ENCODE data around the gene MRGPRD.

DNA sequence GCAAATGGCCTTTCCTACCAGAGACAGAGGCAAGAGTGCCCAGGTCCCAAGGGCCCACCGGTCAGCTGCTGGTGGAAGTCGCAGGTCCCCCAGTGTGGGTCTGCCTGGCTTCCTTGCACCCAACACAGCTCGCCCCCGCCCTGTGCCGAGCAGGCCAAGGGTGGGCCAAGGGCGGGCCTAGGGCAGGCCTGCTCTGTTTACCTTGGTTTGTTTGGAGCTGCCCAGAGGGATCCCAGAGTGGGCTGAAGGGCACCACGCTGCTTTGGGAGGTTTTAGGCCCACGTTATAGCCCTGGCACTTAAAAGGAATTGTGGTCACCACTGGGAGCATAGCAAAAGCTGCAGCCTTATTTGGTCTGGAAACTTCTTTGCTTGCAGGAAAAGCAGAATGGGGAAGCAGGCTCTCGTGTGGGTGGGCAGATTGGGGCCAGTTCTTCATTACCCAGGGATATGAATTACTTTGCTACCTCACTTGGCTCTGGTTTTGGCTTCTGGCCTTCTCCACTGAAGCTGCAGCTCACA is 38.0 kb downstream of the MRGPRD start:
- TF ChIP-seq CTCF (conservative IDR thresholded peaks at IDR 0.05; ENCODE audit: low read length) (no peak), EZH2phosphoT487 (IDR thresholded peaks at IDR 0.05; ENCODE audit: borderline replicate concordance, low read depth, low read length) (no peak)
